HepG2 (cell line): ENCODE data around the gene YEATS2. TPM values are rescaled to one million over a fixed set of nuclear protein-coding genes. Genes with fewer than 3 reads are reported as not detected.

Experiments
- ATAC-seq: fragments of 200-7000 bp; cut with Tn5 transposase; 3 replicates; pipeline ENCODE4 v1.9.1; 2020; ENCODE audit warnings: mild to moderate bottlenecking, moderate library complexity
- BruUV-seq: library from RNA; stranded (reverse); fragments of 400-500 nt; replicated peaks from 2 replicates; lab custom pipeline; 2021; lab: Mats Ljungman, UMichigan
- CTCF ChIA-PET: fragments of 300-600 bp; formaldehyde crosslinking; extraction: SDS; loops from one replicate; lab custom pipeline; 2021; ENCODE audit warnings: low total read pairs, inconsistent platforms, low intra/inter-chr PET ratio; lab: Yijun Ruan, JAX
- POLR2A ChIA-PET: fragments of 350-600 bp; sonication (Branson Sonifier 250); formaldehyde crosslinking; loops from one replicate; lab custom pipeline; 2020; ENCODE audit warnings: antibody characterized with exemption, inconsistent platforms; lab: Yijun Ruan, JAX
- DNase-seq: peaks from one replicate; pipeline ENCODE4 v3.0.0-alpha.2; 2015; ENCODE audit warnings: low spot score
- FAIRE-seq: peaks from 3 replicates; lab custom pipeline; 2011; peaks lifted over from hg19 to GRCh38; lab: Jason Lieb, UNC
- H2AFZ ChIP-seq: one replicate; pipeline ENCODE4 v1.6.1; 2011; ENCODE audit warnings: low read length, inconsistent platforms
- H3K27ac ChIP-seq: fragments of 300-600 bp; 3 replicates; pipeline ENCODE4 v1.8.0; 2011; ENCODE audit warnings: mixed run types, mild to moderate bottlenecking, mixed read lengths, low read length, inconsistent platforms; ENCODE audit not compliant: insufficient read depth; ENCODE audit errors: extremely low read length
- H3K27me3 ChIP-seq, 2 experiments: fragments of 200-600 bp in 1 of 2; 2 replicates in 1 of 2; 3 replicates in 1 of 2; pipeline versions ENCODE4 v1.6.0 to v1.8.0; 2011; ENCODE audit warnings: low read length in 2 of 2, mild to moderate bottlenecking in 2 of 2, moderate library complexity in 2 of 2, inconsistent platforms in 1 of 2; ENCODE audit not compliant: insufficient read depth in 2 of 2, control insufficient read depth in 1 of 2
- H3K36me3 ChIP-seq, 2 experiments: fragments of 200-600 bp in 1 of 2; replicated peaks in 1 of 2; 2 replicates in 1 of 2; 3 replicates in 1 of 2; pipeline versions ENCODE4 v1.5.1 to v1.8.0; 2011; ENCODE audit warnings: low read length in 2 of 2, inconsistent platforms in 1 of 2; ENCODE audit not compliant: insufficient read depth in 2 of 2, control insufficient read depth in 1 of 2
- H3K4me1 ChIP-seq: 2 replicates; pipeline ENCODE4 v1.5.1; 2012; ENCODE audit warnings: low read length, inconsistent platforms; ENCODE audit not compliant: insufficient read depth
- H3K4me2 ChIP-seq: 2 replicates; pipeline ENCODE4 v1.6.0; 2011; ENCODE audit warnings: low read depth, low read length, inconsistent platforms
- H3K4me3 ChIP-seq, 3 experiments: fragments of 200-600 bp in 1 of 3; sonication (generic), shearing (Covaris generic) in 1 of 3; replicated peaks in 1 of 3; 2 replicates each; pipeline ENCODE4 v1.5.1; 2011 to 2016; ENCODE audit warnings: low read length in 3 of 3, inconsistent platforms in 2 of 3, low read depth in 2 of 3, mild to moderate bottlenecking in 2 of 3, control low read depth in 1 of 3, mixed read lengths in 1 of 3; ENCODE audit not compliant: insufficient read depth in 1 of 3
- H3K79me2 ChIP-seq: one replicate; pipeline ENCODE4 v1.6.1; 2011; ENCODE audit warnings: low read length, inconsistent platforms; ENCODE audit not compliant: insufficient read depth
- H3K9ac ChIP-seq: 2 replicates; pipeline ENCODE4 v1.6.0; 2011; ENCODE audit warnings: mild to moderate bottlenecking, low read depth, low read length, inconsistent platforms; ENCODE audit not compliant: insufficient read depth
- H3K9me3 ChIP-seq: 2 replicates; pipeline ENCODE4 v1.5.1; 2012; ENCODE audit warnings: mild to moderate bottlenecking, low read length
- H4K20me1 ChIP-seq: 2 replicates; pipeline ENCODE4 v1.6.0; 2011; ENCODE audit warnings: inconsistent platforms, mild to moderate bottlenecking, low read length, moderate library complexity; ENCODE audit not compliant: insufficient read depth
- CEBPZ ChIP-seq: IDR thresholded peaks from 2 replicates; pipeline ENCODE4 v1.6.1; 2012; ENCODE audit warnings: low read length, improper control_type of control experiment
- HMG20B ChIP-seq: conservative IDR thresholded peaks from 2 replicates; pipeline ENCODE4 v1.6.1; 2016; ENCODE audit warnings: missing genetic modification reagents, missing compliant biosample characterization
- HNRNPUL1 ChIP-seq: fragments of 200-400 bp; formaldehyde crosslinking; IDR thresholded peaks from 2 replicates; pipeline ENCODE4 v1.6.1; 2017; ENCODE audit warnings: low read depth, mild to moderate bottlenecking, low read length, moderate library complexity
- KDM4B ChIP-seq: sonication (generic); formaldehyde crosslinking; IDR thresholded peaks from 2 replicates; pipeline ENCODE4 v1.4.0; 2020; ENCODE audit warnings: missing genetic modification reagents
- MAFK ChIP-seq, 2 experiments: IDR thresholded peaks in 1 of 2; conservative IDR thresholded peaks in 1 of 2; 2 replicates each; pipeline ENCODE4 v1.6.1; 2011; ENCODE audit warnings: improper control_type of control experiment in 2 of 2, low read length in 2 of 2
- NFE2 ChIP-seq: sonication (generic); formaldehyde crosslinking; IDR thresholded peaks from 2 replicates; pipeline ENCODE4 v1.4.0; 2020; ENCODE audit warnings: missing genetic modification reagents
- PHB2 ChIP-seq: fragments of 450-650 bp; IDR thresholded peaks from 2 replicates; pipeline ENCODE4 v1.6.1; 2018; ENCODE audit not compliant: partially characterized antibody
- RORA ChIP-seq: sonication (generic); formaldehyde crosslinking; IDR thresholded peaks from 2 replicates; pipeline ENCODE4 v1.5.0; 2020; ENCODE audit warnings: mild to moderate bottlenecking, missing genetic modification reagents, moderate library complexity
- ZNF18 ChIP-seq: sonication (generic); formaldehyde crosslinking; IDR thresholded peaks from 2 replicates; pipeline ENCODE4 v1.8.0; 2022; ENCODE audit warnings: mild to moderate bottlenecking, missing genetic modification reagents; ENCODE audit not compliant: insufficient replicate concordance
- ZNF30 ChIP-seq: sonication (generic); formaldehyde crosslinking; IDR thresholded peaks from 2 replicates; pipeline ENCODE4 v1.5.0; 2020; ENCODE audit warnings: mild to moderate bottlenecking, missing genetic modification reagents
- ZNF343 ChIP-seq: sonication (generic); formaldehyde crosslinking; IDR thresholded peaks from 2 replicates; pipeline ENCODE4 v1.4.0; 2020; ENCODE audit warnings: mild to moderate bottlenecking, missing genetic modification reagents
- WGBS: methylation state at CpG from one replicate; pipeline ENCODE4 v1.1.6; 2017; ENCODE audit warnings: low lambda C conversion rate; 5-methylcytosine and 5-hydroxymethylcytosine counted together
- in situ Hi-C: cut with HindIII; loops from 2 replicates; pipeline ENCODE4 v1.10.0; 2017; ENCODE audit warnings: low pct_unique_long_range_greater_than_20kb; ENCODE audit not compliant: extremely low pct_ligation_motif_present
- intact Hi-C: fragments of 100-400 bp; cut with micrococcal nuclease; formaldehyde crosslinking; loops from one replicate; pipeline ENCODE4 v1.10.0; 2022; ENCODE audit not compliant: unreplicated experiment
- polyA plus RNA-seq, 8 experiments: library from polyadenylated mRNA; depleted of rRNA in 3 of 8; stranded (reverse) in 7 of 8; unstranded in 1 of 8; fragments of >200 nt; fragmentation: Illumina TruSeq in 4 of 8; extraction: Trizol in 4 of 8; gene quantifications; 2 replicates each; pipeline versions ENCODE4 v1.2.1 to v1.2.3, GENCODE V29; 2011 to 2016; ENCODE audit warnings: low read depth in 4 of 8, missing spikeins in 1 of 8, mixed read lengths in 1 of 8; ENCODE audit not compliant: insufficient read depth in 1 of 8
- total RNA-seq, 5 experiments: library from RNA; depleted of rRNA; stranded (reverse); fragments of >200 nt; fragmentation: Illumina TruSeq; extraction: Trizol; gene quantifications; 2 replicates each; pipeline ENCODE4 v1.2.3, GENCODE V29; 2016; ENCODE audit warnings: low read depth in 1 of 5

Gene YEATS2
- total and polyA plus RNA-seq, 2 of the 13 experiments (the other 11 are each of a cell fraction or from before 2014, with no cell fraction given) = 18.6 to 33.7 TPM

- DNase-seq = no peak
- TF ChIP-seq ZNF30 (CRISPR knock-in tag) = no peak
- no peak for TF ChIP-seq HNRNPUL1
- no peak for TF ChIP-seq CEBPZ
- no peak for TF ChIP-seq PHB2
- no peak for TF ChIP-seq ZNF18 (CRISPR knock-in tag)
- no peak for TF ChIP-seq NFE2 (CRISPR knock-in tag)
- TF ChIP-seq MAFK (conservative IDR thresholded peaks at IDR 0.05 in 1 of 2, IDR thresholded peaks at IDR 0.05 in 1 of 2; ENCODE audit: low read length in 2 of 2) = no peak
- TF ChIP-seq RORA (CRISPR knock-in tag) = no peak
- TF ChIP-seq HMG20B (CRISPR knock-in tag) = no peak
- TF ChIP-seq KDM4B (CRISPR knock-in tag) = no peak
- TF ChIP-seq ZNF343 (CRISPR knock-in tag) = no peak
- TF ChIP-seq, all 625 proteins: peak for 0
- intact Hi-C loops = no loop called here
- H3K79me2 ChIP-seq = no peaks in the 10 kb centered on the region
- no peaks in the 10 kb centered on the region for H3K27me3 ChIP-seq
- 96% methylated on average over 5 of the region's 5 CpGs for WGBS
- no peak overlapping the region for H3K4me3 ChIP-seq
- no peaks in the 10 kb centered on the region for H4K20me1 ChIP-seq
- no peak overlapping the region for H2AFZ ChIP-seq
- FAIRE-seq (no peak), ATAC-seq (no peak)
- H3K27ac ChIP-seq = no peak overlapping the region
- no peak overlapping the region for H3K4me2 ChIP-seq
- BruUV-seq = no TSS peak
- H3K4me1 ChIP-seq = no peaks in the 10 kb centered on the region
- in situ Hi-C loops = no loop called here
- no peaks in the 10 kb centered on the region for H3K9me3 ChIP-seq
- H3K9ac ChIP-seq = no peak overlapping the region
- POLR2A ChIA-PET = no interaction called here
- H3K36me3 ChIP-seq = peaks cover 10 to 12% of the 10 kb centered on the region in 2 experiments; a peak in 2 of 5 replicates
- CTCF ChIA-PET = no interaction called here
Observed at GRCh38 chr3:183823963-183824362, 126.4 kb downstream of the YEATS2 start.
